Right ventricle myocardium superior (tissue), 1 donor: ENCODE data around the gene CSNK2A1. TPM values are rescaled to one million over a fixed set of nuclear protein-coding genes. Genes with fewer than 3 reads are reported as not detected.

Source experiments
- ATAC-seq: fragments of 200-7000 bp; cut with Tn5 transposase; one replicate; pipeline ENCODE4 v1.9.1; 2020; ENCODE audit warnings: mild to moderate bottlenecking; ENCODE audit not compliant: poor library complexity
- DNase-seq: peaks from one replicate; pipeline ENCODE4 v3.0.0-alpha.2; 2020
- intact Hi-C: fragments of 100-400 bp; cut with DNase I; formaldehyde crosslinking; loops from one replicate; pipeline ENCODE4 v1.11.2; 2022
- total RNA-seq: library from RNA; stranded (reverse); fragmentation: NEBNext Ultra II Directional; extraction: Animal tissue kit (Norgen Biotek cat#: 25700); gene quantifications from one replicate; pipeline ENCODE4 v1.2.1, GENCODE V29; 2021
- donor health status: DM: no; HTN: yes; CAD: no; lungs with severe emphysema.

CSNK2A1 gene
- total RNA-seq, 1 donor from 2014 or later = 103 TPM

DNA sequence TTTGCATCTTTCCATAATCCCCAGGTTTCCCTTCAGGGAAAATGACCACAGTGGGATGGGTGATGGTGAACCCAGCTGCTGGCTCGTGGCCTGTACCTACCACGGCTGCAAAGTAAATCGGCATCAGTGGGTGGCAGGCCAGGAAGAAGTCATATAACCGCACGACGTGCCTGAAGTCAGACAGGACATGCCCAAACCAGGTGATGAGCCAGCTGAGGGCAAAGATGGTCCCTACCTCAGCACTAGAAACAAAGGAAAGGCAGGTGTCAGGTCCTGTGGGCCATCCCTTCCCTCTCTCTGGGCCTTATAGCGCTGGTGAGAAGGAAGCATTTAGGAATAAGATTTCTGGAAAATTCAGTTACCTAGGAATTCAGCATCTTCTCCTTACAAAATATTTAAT lies 103.4 kb downstream of the CSNK2A1 start:
- DNase-seq (no peak), ATAC-seq (no peak)
- intact Hi-C loops = no loop called here

DNA sequence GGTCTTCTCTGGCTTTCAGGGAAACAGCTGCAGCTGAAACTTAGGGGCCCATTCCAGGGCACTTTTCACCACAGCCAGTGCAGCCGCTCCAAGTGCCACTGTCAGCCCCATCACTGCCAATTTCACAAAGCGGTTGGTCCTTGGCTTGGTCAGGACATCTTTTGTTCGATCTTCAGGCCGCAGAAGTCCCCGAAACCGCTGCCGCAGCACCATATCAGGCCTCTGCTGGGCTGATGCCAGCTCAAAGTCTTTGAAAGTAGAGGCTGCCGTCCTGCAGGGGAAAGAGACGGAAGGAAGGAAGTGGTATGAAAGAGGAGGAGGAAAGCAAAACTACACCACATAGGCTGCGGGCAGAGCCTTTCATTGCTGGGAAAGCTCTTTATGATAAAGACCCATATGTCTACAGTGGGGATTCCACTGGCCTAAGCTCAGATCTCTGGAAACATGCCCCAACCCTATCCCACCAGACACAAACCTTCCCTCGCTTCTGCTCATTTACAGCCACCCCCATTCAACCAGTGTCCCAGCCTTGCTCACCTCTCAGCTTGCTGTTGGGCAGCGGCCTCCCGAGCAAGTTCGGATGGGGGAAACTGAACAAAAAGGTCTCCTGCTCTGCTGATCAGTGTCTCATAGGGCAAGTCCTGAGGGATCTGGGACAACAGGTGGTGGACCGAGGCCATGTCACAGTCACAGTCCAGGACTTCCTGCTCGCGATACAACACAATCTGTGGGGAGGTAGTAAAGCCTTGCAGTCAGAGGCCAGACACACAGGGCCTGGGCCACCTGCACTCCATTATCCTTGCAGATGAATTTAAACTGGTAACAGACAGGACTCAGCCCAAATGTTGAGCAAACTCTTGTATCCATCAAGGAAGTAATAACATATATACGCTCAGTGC lies 104.8 kb downstream of the CSNK2A1 start:
- DNase-seq (peak; percentile 65), ATAC-seq (peak; percentile 44)
- intact Hi-C loops = no loop called here

DNA sequence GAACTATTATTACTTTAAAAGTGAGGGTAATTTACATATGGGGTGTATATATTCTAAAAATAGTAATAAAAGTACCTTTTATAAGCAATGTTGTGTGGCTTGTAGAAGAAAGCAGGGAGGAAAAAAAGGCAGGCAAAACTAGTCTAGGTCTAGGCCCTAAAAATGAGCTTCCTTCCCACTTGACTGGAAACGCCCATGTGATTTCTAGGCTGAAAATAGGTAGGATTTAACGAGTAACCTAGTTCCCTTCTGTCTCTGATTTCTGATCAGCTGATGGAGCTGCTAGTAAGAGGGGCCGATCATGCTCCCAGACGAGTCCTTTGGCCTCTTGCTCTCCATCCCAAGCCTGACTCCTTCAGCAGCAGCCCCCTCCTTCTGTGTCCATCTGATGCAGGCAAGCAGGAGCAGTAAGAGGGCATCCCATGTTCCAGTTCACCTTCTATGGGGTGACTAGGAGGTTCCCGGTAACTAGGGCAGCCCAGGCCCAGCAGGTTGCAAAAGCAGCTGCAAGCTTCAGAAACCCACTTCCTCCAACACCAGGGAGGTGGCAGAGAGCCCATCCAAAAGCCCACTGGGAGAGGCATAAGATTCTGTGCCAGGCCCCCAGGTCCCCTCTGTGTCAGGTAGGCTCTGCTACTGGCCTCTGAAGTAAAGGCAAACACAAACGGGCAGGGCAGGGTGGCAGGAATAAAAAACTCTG lies 105.7 kb downstream of the CSNK2A1 start:
- no peak for ATAC-seq
- intact Hi-C loops = no loop called here

DNA sequence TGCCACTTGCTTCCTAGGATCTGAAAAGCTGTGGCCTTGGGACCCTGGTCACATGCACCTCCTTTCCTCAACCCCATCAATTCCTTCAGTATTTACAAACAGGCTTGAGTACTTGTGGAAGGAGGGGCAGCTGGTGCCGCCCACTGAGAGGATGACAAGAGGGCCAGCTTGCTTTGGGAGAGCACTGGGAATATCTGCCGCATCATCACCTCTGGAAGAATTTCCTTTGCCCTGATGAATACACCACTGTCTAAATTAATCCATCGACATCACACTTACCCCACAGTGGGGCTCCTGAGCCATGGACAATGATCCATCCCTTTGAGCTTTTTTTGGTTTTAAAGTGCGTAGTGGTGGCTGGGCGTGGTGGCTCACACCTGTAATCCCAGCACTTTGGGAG lies 107.1 kb downstream of the CSNK2A1 start:
- intact Hi-C loops = no loop called here
- DNase-seq (no peak), ATAC-seq (no peak)

More for the DNA sequence above, 105.7 kb downstream of the CSNK2A1 start:
- no peak for DNase-seq

DNA sequence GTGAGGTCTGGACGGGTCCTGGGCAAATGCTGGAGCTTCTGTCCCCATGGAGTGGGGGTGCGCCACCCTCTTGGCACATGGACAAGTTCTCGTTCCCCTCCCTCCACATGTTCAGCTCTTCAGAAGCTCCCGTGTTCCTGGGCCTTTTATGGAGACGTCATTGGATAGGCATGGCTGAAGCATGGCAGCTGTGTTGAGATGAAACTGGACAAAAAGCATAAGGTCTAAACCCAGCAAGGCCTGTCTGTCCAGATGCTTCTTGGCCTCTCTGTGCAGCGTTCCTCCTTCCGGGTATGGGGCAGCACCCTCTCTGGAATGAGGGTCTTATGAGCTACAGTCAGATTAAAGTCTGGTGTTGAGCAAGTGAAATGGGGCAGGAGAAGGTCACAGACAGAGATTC lies 108.0 kb downstream of the CSNK2A1 start:
- intact Hi-C loops = no loop called here
- no peak for DNase-seq
- no peak for ATAC-seq

DNA sequence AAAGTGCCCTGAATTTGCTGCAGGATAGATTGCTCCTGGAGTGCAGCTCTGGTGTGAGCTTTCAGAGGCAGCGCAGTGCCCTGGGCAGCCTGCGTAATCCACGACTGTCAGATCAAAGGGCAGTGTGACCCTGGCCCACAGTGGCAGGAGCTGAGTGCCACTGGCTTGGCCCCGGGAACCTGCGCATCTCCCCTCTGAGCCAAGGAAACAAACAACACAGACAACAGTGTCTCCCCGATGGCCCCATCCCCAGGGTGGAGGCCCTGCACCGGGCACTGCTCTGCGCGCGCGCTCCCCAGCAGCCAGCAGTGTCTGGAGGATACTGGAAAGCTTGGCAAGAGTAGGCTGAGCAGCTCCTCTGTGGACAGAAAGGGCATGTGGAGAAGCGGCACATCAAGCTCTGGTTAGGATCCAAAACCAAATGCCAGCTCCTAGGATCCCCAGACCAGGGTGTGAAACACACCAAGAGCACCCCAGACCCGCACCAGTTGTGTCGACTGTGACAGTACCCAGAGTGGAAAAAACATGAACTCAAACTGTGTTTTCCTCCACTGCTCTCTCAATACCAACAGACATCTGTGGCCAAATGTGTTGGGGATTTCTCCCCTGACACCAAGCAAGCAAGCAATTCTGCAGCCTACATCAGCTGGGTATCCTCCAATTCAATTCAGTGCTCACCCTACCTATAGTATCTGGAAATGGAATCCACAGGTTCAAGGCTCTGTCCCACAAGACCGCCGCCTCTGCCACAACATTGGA lies 108.8 kb downstream of the CSNK2A1 start:
- DNase-seq = no peak
- intact Hi-C loops = no loop called here

DNA sequence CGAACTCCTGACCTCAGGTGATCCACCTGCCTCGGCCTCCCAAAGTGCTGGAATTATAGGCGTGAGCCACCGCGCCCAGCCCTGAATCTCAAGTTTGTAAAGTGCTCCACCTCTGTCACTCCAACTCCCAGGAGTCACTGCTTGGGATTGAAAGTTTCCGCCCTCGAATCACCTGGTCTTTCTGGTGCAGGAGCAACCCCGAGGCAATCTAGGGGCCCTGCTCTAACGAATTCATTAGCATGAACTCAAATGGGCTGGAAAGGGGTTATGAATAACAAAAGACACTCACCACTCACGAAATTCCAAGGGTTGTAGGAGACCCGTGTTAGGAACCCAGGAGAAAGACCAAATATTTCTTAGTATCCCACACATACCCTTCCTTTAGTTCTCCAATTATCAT lies 109.4 kb downstream of the CSNK2A1 start:
- intact Hi-C loops = no loop called here
- DNase-seq = no peak
- no peak for ATAC-seq

More for the DNA sequence above, 108.8 kb downstream of the CSNK2A1 start:
- no peak for ATAC-seq

DNA sequence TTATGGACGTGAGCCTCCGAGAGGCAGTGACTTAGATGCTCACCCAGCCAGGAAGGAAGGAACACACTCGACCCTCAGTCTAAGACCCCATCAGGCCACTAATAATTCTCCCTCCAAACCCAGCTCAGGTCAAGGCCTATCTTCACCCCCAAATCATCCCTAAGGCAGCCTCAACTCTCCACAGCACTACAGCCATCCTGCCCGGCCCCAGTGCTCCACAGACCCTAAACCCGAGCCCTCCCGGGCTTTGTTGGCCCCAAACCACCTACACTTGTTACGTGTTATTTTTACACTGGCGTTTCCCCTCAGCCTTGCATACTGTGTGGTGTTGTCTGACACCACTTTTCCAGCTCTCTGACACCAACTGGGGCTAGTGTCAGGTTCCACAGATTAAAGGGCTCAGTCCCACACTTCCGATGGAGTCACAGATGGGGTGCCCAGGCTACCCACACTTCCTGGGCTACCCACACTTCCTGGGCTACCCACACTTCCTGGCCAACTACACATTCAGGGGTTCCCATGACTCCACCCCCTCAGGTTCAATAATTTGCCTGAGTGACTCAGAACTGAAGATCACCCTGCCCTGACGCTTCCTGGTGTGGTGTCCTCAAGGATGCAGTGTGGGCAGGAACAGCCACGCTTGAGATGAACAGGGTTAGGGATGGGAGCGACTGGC lies 110.2 kb downstream of the CSNK2A1 start:
- no peak for DNase-seq
- intact Hi-C loops = no loop called here
- ATAC-seq = no peak

DNA sequence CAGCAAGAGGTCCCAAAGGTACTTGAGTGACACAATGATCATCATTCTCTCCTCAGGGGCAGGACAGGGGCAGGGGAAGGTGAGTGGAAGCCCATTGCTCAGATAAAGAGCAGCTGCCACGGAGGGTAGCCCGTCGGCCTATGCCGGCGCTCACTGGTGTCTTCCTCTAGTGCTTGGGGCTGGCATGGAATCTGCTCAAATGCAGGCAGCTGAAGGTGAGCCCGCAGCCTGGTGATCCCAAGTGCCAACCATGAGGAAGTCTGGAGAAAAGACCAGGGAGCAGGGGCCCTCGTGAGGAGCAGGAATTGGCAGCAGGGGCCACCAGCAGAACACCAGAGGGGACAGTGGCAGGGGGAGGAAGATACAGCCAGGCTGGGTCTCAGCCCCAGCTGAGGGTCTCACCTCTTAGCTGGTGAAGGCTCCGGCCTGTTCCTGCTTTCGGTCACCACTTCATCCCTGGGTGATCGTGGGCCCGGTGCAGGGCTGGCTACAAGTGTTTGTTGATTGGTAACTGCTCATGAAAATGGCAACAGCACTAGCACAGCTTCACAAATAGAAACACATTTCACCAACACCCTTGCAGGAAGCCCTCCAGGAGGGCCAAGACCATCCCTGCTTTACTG lies 110.8 kb downstream of the CSNK2A1 start:
- no peak for DNase-seq
- peak; percentile 41 for ATAC-seq
- intact Hi-C loops = no loop called here

DNA sequence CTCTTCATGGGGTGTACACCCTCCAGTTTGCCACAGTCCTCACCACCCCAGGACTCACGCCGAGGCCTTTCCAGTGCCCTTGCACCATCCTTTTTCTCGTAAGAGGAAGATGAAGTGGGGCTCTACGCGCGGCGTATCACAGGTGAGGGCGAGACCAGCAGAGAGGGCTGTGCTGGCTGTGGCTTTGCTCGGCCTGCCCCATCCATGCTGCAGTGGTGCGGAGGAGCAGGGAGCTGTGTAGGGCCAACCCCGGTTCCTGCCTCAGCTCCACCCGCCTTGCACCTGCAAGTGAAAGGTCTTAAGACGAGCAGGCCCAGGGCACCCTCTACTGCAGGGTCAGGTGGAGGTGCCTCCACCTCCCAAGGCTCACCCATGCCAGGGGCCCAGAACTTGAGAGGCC lies 111.4 kb downstream of the CSNK2A1 start:
- intact Hi-C loops = no loop called here
- ATAC-seq = no peak

DNA sequence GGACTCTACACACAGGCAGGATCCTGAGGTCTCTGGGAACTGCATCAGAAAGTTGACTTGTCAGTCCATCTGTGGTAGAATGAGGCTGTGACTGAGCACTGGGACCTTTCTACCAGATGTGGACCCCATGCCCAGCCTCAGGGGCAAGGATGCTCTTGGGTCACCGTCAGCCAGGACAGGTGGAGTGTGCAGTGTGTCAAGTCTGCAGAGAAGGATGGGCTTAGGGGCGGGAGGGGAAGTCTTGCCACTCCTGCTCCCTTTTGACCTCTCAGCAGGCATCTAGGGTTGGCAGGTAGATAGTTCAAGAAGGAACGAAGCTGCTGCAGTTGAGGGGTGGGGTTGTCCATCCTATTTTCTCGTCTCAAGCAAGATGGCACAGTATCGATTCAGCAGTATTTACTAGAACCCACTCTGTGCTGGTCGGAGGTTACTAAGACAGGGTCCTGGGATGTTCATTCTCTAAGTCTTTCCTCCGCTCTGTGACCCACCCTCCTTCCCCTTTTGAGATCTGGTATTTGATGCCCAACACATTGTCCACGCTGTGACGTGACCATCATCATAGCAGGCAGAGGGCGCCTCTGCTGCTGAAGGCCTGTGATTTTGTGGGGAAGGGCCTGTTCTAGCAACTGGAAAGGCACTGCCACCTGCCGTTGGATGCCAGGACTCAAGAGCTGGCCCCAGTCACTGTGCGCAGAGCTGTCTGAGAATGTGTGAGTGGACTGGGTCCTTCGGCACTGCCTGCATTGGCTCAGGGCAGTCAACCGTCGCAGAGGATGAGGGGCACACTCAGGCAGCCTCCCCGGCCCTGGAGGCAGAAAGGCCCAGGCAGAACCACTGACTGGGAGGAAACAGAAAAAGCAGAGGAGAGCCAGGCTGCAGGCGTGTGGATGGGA lies 112.3 kb downstream of the CSNK2A1 start:
- DNase-seq = peak; percentile 58
- peak; percentile 31 for ATAC-seq
- intact Hi-C loops = no loop called here

More for the DNA sequence above, 111.4 kb downstream of the CSNK2A1 start:
- no peak for DNase-seq

DNA sequence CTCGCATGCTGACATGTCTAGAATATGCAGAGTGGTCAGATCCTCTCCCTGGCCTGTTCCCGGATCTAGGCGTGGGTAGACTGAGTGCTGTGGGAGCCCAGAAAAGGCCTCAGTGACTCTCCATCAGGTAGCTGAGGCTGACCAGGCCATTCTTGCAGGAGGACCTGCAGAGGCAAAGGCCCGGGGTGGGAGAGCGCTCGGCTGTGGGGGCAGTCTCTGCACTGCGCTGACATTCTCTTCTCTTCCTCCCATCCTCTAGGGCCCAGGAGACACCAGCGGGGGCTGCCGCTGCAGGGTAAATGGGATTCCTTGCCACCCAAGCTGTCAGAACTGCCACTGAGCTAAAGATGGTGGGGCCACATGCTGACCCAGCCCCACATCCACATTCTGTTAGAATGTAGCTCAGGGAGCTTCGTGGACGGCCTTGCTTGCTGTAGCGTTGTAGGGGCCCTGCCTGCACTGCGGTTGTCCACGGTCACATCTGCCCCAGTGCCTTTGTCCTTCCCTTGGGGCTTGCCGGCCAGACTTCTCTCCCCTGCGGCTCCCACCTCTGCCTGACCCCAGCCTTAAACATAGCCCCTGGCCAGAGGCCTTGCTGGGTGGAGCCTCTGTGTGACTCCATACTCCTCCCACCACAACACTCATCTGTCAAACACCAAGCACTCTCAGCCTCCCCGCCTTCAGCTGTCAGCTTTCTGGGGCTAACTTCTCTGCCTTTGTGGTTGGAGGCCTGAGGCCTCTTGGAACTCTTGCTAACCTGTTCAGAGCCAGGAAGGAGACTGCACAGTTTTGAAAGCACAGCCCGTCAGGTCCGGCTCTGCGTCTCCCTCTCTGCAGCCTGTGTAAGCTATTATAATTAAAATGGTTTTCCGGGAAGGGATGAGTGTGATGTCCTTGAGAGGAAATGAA lies 113.2 kb downstream of the CSNK2A1 start:
- intact Hi-C loops = no loop called here
- ATAC-seq (no peak), DNase-seq (no peak)

DNA sequence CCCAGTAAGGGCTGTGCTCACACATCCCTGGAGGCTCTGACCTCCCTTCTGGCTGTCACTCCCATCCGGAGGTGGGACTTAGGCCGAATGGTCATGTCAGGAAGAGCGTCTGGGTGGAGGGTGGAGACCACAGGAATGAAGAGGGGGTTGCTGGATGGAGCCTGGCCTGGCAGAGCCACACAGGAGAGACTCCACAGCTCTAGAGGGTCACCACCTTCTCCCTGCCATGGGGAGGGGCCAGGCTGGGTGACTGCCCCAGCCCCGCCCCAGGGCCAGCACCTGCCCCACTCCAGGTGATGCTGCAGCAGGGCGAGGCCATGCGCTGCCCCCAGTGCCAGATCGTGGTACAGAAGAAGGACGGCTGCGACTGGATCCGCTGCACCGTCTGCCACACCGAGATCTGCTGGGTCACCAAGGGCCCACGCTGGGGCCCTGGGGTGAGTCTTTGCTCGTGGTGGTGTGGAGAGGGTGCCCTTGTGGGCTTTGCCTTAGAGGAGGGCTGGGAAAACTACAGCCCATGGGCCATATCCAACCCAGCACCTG lies 114.9 kb downstream of the CSNK2A1 start:
- DNase-seq (no peak), ATAC-seq (no peak)
- intact Hi-C loops = no loop called here

DNA sequence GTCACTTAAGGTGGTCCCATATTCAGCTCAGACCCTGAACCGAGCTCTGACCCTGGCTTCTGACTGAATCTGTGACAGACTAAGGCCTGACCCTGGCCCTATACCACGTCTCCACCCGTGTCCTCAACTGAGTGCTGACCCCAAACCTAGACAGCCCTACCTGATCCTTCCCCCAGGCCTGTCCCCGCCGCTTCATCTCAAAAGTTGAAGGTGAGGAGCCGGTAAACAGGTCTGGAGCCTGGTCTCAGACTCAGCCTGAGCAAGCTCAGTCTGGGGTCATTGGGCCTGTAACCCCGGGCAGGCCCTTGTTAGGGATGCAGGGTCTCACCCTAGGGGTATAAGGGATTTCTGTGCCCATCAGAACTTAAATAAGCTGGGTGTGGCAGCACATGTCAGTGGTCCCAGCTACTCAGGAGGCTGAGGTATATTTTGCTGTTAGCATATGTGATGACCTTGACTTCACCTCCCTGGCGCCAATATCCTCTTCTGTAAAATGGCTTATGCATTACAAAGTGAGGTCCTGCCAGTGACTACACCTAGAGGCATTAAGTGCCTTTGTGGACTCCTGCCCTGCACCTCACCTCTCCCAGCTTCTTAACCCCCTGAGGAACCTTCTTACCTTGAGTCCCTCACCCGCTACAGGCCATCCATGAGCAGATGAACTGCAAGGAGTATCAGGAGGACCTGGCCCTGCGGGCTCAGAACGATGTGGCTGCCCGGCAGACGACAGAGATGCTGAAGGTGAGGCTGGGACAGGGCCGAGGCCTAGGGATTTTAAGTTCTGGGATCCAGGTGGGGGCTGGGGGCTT lies 115.5 kb downstream of the CSNK2A1 start:
- ATAC-seq = no peak
- intact Hi-C loops = no loop called here
- no peak for DNase-seq

DNA sequence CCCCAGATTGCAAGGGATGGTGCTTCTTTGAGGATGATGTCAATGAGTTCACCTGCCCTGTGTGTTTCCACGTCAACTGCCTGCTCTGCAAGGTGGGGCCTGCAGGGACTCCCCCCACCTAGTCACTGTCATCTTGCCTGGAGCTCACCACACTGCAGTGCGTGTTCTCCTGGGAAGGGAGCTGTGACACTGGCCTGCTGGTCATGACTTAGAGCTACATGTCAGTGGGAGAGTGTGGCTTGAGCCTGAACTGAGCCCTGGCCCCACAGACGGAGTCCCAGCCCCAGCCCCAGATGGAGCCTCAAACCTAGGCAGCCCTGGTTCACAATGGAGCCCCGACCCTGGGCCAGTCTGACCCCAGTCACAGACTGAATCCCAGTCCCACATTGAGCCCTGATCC lies 116.2 kb downstream of the CSNK2A1 start:
- ATAC-seq (no peak), DNase-seq (no peak)
- intact Hi-C loops = no loop called here
